Liver (tissue), 9 donors: ENCODE data around the gene HGS. TPM values are rescaled to one million over a fixed set of nuclear protein-coding genes. Genes with fewer than 3 reads are reported as not detected.

Experiments
- DNase-seq: peaks from one replicate; pipeline ENCODE4 v3.0.0-alpha.2; 2017; ENCODE audit warnings: low spot score
- H3K27ac ChIP-seq, 2 donors: one replicate each; pipeline ENCODE4 v1.7.0; 2013; ENCODE audit warnings: inconsistent platforms in 2 of 2, low read length in 2 of 2, control low read depth in 1 of 2, low read depth in 1 of 2, mild to moderate bottlenecking in 1 of 2
- H3K27me3 ChIP-seq, 4 donors: one replicate each; pipeline versions ENCODE4 v1.6.1 to v1.7.0; 2013; ENCODE audit warnings: low read length in 3 of 4, inconsistent platforms in 1 of 4, mild to moderate bottlenecking in 1 of 4, moderate library complexity in 1 of 4; ENCODE audit not compliant: control insufficient read depth in 4 of 4, insufficient read depth in 4 of 4
- H3K36me3 ChIP-seq, 4 donors: one replicate each; pipeline versions ENCODE4 v1.6.1 to v1.7.0; 2013; ENCODE audit warnings: low read length in 3 of 4, mild to moderate bottlenecking in 3 of 4, low read depth in 1 of 4, moderate library complexity in 1 of 4; ENCODE audit not compliant: control insufficient read depth in 4 of 4, insufficient read depth in 3 of 4
- H3K4me1 ChIP-seq, 4 donors: one replicate each; pipeline versions ENCODE4 v1.6.1 to v1.7.0; 2013; ENCODE audit warnings: low read length in 3 of 4, mild to moderate bottlenecking in 3 of 4, moderate library complexity in 1 of 4; ENCODE audit not compliant: control insufficient read depth in 4 of 4, insufficient read depth in 4 of 4
- H3K4me3 ChIP-seq, 3 donors: one replicate each; pipeline versions ENCODE4 v1.6.1 to v1.7.0; 2013; ENCODE audit warnings: low read length in 3 of 3, control low read depth in 1 of 3, low read depth in 1 of 3, mild to moderate bottlenecking in 1 of 3
- H3K9ac ChIP-seq, 2 donors: one replicate each; pipeline ENCODE4 v1.7.0; 2013; ENCODE audit warnings: low read length in 2 of 2, mild to moderate bottlenecking in 2 of 2, moderate library complexity in 2 of 2, control low read depth in 1 of 2, low read depth in 1 of 2
- H3K9me3 ChIP-seq, 4 donors: one replicate each; pipeline versions ENCODE4 v1.6.1 to v1.7.0; 2013; ENCODE audit warnings: low read length in 3 of 4; ENCODE audit not compliant: control insufficient read depth in 4 of 4
- EGR1 ChIP-seq, 2 donors: IDR thresholded peaks; 2 replicates each; pipeline ENCODE4 v1.6.1; 2016 to 2018; ENCODE audit warnings: antibody characterized with exemption in 2 of 2, low read depth in 2 of 2
- FOXA1 ChIP-seq: IDR thresholded peaks from 2 replicates; pipeline ENCODE4 v1.6.1; 2016; ENCODE audit warnings: antibody characterized with exemption
- FOXA2 ChIP-seq: IDR thresholded peaks from 2 replicates; pipeline ENCODE4 v1.6.1; 2016; ENCODE audit warnings: antibody characterized with exemption
- GABPA ChIP-seq, 2 donors: IDR thresholded peaks in 1 of 2; conservative IDR thresholded peaks in 1 of 2; 2 replicates each; pipeline ENCODE4 v1.6.1; 2016; ENCODE audit warnings: antibody characterized with exemption in 2 of 2, mild to moderate bottlenecking in 1 of 2, moderate library complexity in 1 of 2
- HNF4A ChIP-seq, 2 donors: conservative IDR thresholded peaks; 2 replicates each; pipeline ENCODE4 v1.6.1; 2016; ENCODE audit warnings: antibody characterized with exemption in 2 of 2, mild to moderate bottlenecking in 2 of 2
- HNF4G ChIP-seq: IDR thresholded peaks from 2 replicates; pipeline ENCODE4 v1.6.1; 2016; ENCODE audit warnings: antibody characterized with exemption
- JUND ChIP-seq, 2 donors: IDR thresholded peaks; 2 replicates each; pipeline ENCODE4 v1.6.1; 2016; ENCODE audit warnings: antibody characterized with exemption in 2 of 2
- NR2F2 ChIP-seq: IDR thresholded peaks from 2 replicates; pipeline ENCODE4 v1.6.1; 2016; ENCODE audit warnings: antibody characterized with exemption
- RAD21 ChIP-seq, 2 donors: IDR thresholded peaks; 2 replicates each; pipeline ENCODE4 v1.6.1; 2016; ENCODE audit warnings: antibody characterized with exemption in 2 of 2, mild to moderate bottlenecking in 2 of 2
- RXRA ChIP-seq, 2 donors: IDR thresholded peaks; 2 replicates each; pipeline ENCODE4 v1.6.1; 2017 to 2018; ENCODE audit warnings: antibody characterized with exemption in 2 of 2, mild to moderate bottlenecking in 1 of 2
- SP1 ChIP-seq: IDR thresholded peaks from 2 replicates; pipeline ENCODE4 v1.6.1; 2018; ENCODE audit warnings: antibody characterized with exemption, mild to moderate bottlenecking
- TAF1 ChIP-seq: conservative IDR thresholded peaks from 2 replicates; pipeline ENCODE4 v1.6.1; 2016; ENCODE audit warnings: antibody characterized with exemption, mild to moderate bottlenecking
- YY1 ChIP-seq: IDR thresholded peaks from 2 replicates; pipeline ENCODE4 v1.6.1; 2016; ENCODE audit warnings: antibody characterized with exemption, mild to moderate bottlenecking
- WGBS: extraction: QIAGEN DNeasy Blood & Tissue Kit; methylation state at CpG from one replicate; pipeline ENCODE4 v1.1.7; 2013; 5-methylcytosine and 5-hydroxymethylcytosine counted together
- polyA plus RNA-seq, 2 donors: library from polyadenylated mRNA; stranded (reverse) in 1 of 2; unstranded in 1 of 2; fragments of 200-250 nt in 1 of 2; fragments of >200 nt in 1 of 2; fragmentation: Nextera tagmentation in 1 of 2; extraction: Ambion mirVana in 1 of 2; gene quantifications; one replicate each; pipeline versions ENCODE4 v1.2.1 to v1.2.3, GENCODE V29; 2013 to 2015
- total RNA-seq, 2 donors: library from RNA; depleted of rRNA; stranded (reverse); fragments of >200 nt; gene quantifications; one replicate each; pipeline ENCODE4 v1.2.3, GENCODE V29; 2014
- TF ChIP-seq, protein P1 (sequence below): IDR thresholded peaks from 2 replicates; pipeline ENCODE4 v1.6.1; 2016; ENCODE audit warnings: antibody characterized with exemption
- TF ChIP-seq, protein P2 (sequence below): IDR thresholded peaks from 2 replicates; pipeline ENCODE4 v1.6.1; 2016; ENCODE audit warnings: antibody characterized with exemption
- TF ChIP-seq, protein P3 (sequence below): IDR thresholded peaks from 2 replicates; pipeline ENCODE4 v1.6.1; 2016; ENCODE audit warnings: antibody characterized with exemption
- TF ChIP-seq, protein P4 (sequence below): fragments of 150-350 bp; IDR thresholded peaks from 2 replicates; pipeline ENCODE4 v1.5.1; 2017; ENCODE audit warnings: improper control_type of control experiment, low read depth, low read length; ENCODE audit not compliant: missing input control
- TF ChIP-seq, protein P5 (sequence below): IDR thresholded peaks from 2 replicates; pipeline ENCODE4 v1.6.1; 2016; ENCODE audit warnings: antibody characterized with exemption, mild to moderate bottlenecking
- donor health status: healthy.
- donor health status: healthy.
- donor health status: healthy.
- donor health status: healthy.
- donor health status: healthy.

HGS gene
- total and polyA plus RNA-seq, 4 donors = 21.8 to 31.6 (median 28.2) TPM

DNA sequence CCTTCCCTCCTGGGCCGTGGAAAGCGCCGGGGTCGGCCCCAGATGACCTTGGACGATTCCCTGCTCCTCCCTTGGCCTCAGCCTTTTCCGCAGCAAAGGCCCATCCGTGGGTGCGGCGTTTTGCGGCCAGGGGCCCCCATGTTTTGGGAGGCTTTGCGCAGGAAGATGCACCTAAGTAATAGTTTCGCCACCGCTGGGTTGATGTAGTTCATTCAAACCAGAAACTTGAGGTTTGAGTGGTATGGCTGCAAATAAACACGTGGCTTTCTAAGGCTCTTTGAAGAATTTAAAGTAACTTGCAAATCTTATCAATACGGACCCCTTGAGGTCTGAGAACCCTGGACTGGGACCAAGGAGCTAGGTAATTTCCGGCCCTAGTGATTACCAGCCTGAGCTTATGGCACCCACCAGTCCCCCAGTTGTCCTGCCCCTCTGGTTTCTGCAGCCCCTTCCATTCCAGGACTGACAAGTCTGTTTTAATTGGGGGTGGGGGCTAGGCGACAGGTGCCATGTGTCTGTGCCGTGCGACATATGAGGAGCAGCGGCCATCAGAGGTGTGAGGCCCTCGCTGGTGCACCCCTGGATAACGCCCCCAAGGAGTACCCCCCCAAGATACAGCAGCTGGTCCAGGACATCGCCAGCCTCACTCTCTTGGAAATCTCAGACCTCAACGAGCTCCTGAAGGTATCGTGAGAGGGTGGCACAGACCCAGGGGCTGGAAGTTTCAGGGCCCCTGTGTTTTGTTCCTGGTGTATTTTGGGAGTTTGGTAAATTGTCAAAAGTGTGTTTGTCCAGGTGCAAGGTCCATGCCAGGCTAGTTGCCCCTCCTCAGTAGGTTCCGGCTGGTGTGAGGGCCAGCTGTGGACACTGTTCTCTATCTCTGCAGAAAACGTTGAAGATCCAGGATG is 20.2 kb downstream of the HGS start:
- no peak for DNase-seq
- H3K9me3 ChIP-seq = no peaks in the 10 kb centered on the region
- 12% methylated on average over 27 of the region's 27 CpGs for WGBS
- H3K4me3 ChIP-seq = peak overlapping the region; percentile 56 to 96 (median 89)
- no peaks in the 10 kb centered on the region for H3K27me3 ChIP-seq
- peak overlapping the region; percentile 85 to 95 for H3K27ac ChIP-seq
- H3K9ac ChIP-seq = peak overlapping the region; percentile 48 to 78
- TF ChIP-seq, protein P1, sequence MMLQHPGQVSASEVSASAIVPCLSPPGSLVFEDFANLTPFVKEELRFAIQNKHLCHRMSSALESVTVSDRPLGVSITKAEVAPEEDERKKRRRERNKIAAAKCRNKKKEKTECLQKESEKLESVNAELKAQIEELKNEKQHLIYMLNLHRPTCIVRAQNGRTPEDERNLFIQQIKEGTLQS = no peak
- no peak for TF ChIP-seq FOXA1
- no peak for TF ChIP-seq YY1
- TF ChIP-seq, protein P2, sequence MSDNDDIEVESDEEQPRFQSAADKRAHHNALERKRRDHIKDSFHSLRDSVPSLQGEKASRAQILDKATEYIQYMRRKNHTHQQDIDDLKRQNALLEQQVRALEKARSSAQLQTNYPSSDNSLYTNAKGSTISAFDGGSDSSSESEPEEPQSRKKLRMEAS = no peak
- no peak for TF ChIP-seq EGR1 (IDR thresholded peaks at IDR 0.05; ENCODE audit: low read depth in 2 of 2)
- TF ChIP-seq RXRA (IDR thresholded peaks at IDR 0.05) = peak; percentile 16 to 38
- no peak for TF ChIP-seq TAF1
- TF ChIP-seq JUND (IDR thresholded peaks at IDR 0.05) = no peak
- TF ChIP-seq SP1 = peak; percentile 50
- TF ChIP-seq GABPA (IDR thresholded peaks at IDR 0.05 in 1 of 2, conservative IDR thresholded peaks at IDR 0.05 in 1 of 2) = peak in 1 of 2 donors; percentile 35
- peak; percentile 73 to 76 for TF ChIP-seq HNF4A (conservative IDR thresholded peaks at IDR 0.05)
- TF ChIP-seq, protein P3, sequence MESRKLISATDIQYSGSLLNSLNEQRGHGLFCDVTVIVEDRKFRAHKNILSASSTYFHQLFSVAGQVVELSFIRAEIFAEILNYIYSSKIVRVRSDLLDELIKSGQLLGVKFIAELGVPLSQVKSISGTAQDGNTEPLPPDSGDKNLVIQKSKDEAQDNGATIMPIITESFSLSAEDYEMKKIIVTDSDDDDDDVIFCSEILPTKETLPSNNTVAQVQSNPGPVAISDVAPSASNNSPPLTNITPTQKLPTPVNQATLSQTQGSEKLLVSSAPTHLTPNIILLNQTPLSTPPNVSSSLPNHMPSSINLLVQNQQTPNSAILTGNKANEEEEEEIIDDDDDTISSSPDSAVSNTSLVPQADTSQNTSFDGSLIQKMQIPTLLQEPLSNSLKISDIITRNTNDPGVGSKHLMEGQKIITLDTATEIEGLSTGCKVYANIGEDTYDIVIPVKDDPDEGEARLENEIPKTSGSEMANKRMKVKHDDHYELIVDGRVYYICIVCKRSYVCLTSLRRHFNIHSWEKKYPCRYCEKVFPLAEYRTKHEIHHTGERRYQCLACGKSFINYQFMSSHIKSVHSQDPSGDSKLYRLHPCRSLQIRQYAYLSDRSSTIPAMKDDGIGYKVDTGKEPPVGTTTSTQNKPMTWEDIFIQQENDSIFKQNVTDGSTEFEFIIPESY = no peak
- TF ChIP-seq, protein P4, sequence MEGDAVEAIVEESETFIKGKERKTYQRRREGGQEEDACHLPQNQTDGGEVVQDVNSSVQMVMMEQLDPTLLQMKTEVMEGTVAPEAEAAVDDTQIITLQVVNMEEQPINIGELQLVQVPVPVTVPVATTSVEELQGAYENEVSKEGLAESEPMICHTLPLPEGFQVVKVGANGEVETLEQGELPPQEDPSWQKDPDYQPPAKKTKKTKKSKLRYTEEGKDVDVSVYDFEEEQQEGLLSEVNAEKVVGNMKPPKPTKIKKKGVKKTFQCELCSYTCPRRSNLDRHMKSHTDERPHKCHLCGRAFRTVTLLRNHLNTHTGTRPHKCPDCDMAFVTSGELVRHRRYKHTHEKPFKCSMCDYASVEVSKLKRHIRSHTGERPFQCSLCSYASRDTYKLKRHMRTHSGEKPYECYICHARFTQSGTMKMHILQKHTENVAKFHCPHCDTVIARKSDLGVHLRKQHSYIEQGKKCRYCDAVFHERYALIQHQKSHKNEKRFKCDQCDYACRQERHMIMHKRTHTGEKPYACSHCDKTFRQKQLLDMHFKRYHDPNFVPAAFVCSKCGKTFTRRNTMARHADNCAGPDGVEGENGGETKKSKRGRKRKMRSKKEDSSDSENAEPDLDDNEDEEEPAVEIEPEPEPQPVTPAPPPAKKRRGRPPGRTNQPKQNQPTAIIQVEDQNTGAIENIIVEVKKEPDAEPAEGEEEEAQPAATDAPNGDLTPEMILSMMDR = no peak
- peak; percentile 41 for TF ChIP-seq HNF4G
- no peak for TF ChIP-seq FOXA2
- no peak for TF ChIP-seq NR2F2
- TF ChIP-seq RAD21 (IDR thresholded peaks at IDR 0.05) = peak in 1 of 2 donors; percentile 11
- TF ChIP-seq, protein P5, sequence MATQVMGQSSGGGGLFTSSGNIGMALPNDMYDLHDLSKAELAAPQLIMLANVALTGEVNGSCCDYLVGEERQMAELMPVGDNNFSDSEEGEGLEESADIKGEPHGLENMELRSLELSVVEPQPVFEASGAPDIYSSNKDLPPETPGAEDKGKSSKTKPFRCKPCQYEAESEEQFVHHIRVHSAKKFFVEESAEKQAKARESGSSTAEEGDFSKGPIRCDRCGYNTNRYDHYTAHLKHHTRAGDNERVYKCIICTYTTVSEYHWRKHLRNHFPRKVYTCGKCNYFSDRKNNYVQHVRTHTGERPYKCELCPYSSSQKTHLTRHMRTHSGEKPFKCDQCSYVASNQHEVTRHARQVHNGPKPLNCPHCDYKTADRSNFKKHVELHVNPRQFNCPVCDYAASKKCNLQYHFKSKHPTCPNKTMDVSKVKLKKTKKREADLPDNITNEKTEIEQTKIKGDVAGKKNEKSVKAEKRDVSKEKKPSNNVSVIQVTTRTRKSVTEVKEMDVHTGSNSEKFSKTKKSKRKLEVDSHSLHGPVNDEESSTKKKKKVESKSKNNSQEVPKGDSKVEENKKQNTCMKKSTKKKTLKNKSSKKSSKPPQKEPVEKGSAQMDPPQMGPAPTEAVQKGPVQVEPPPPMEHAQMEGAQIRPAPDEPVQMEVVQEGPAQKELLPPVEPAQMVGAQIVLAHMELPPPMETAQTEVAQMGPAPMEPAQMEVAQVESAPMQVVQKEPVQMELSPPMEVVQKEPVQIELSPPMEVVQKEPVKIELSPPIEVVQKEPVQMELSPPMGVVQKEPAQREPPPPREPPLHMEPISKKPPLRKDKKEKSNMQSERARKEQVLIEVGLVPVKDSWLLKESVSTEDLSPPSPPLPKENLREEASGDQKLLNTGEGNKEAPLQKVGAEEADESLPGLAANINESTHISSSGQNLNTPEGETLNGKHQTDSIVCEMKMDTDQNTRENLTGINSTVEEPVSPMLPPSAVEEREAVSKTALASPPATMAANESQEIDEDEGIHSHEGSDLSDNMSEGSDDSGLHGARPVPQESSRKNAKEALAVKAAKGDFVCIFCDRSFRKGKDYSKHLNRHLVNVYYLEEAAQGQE = no peak
- peaks cover 11 to 40% (median 13%) of the 10 kb centered on the region in 4 donors for H3K36me3 ChIP-seq
- H3K4me1 ChIP-seq = peaks cover 7 to 41% (median 30%) of the 10 kb centered on the region in 4 donors
